ENCODE measurements around the gene TRDN.

TRDN gene

DNA sequence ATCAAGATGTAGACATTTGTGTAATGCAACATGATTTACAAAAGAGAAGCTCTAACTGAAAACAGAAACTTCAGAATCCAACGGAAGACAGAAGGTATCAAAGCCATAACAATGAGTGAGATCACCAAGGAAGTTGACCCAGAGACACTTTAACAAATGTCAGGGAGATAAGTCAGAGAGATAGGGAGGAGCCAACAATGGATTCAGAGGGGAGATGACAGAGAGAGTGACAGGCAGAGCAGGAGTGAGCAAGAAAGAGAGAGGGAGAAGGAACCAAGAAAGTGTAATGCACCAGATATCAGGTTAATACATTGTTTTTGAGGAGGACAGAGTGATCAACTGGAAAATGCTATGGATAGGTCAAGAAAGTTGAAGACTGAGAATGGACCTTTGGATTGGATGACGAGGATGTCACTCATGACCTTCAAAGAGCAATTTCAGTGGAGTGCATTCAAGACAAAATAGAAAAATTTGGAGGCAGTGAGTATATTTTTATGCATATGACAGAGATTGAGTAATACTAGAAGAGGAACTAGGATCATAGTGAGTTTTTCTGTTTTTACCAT, 86.6 kb downstream of the TRDN start:
- TF ChIP-seq, protein P1, sequence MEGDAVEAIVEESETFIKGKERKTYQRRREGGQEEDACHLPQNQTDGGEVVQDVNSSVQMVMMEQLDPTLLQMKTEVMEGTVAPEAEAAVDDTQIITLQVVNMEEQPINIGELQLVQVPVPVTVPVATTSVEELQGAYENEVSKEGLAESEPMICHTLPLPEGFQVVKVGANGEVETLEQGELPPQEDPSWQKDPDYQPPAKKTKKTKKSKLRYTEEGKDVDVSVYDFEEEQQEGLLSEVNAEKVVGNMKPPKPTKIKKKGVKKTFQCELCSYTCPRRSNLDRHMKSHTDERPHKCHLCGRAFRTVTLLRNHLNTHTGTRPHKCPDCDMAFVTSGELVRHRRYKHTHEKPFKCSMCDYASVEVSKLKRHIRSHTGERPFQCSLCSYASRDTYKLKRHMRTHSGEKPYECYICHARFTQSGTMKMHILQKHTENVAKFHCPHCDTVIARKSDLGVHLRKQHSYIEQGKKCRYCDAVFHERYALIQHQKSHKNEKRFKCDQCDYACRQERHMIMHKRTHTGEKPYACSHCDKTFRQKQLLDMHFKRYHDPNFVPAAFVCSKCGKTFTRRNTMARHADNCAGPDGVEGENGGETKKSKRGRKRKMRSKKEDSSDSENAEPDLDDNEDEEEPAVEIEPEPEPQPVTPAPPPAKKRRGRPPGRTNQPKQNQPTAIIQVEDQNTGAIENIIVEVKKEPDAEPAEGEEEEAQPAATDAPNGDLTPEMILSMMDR (conservative IDR thresholded peaks at IDR 0.05; ENCODE audit: low read length), result no peak
- TF ChIP-seq EZH2phosphoT487 (IDR thresholded peaks at IDR 0.05; ENCODE audit: borderline replicate concordance), result no peak
- no peaks in the 10 kb centered on the region for H3K9me2 ChIP-seq (replicated peaks; ENCODE audit: low read depth, low read length)
- H3K79me2 ChIP-seq (ENCODE audit: insufficient read depth, low read length), result no peaks in the 10 kb centered on the region
- no peak overlapping the region for H3K9ac ChIP-seq (ENCODE audit: low read depth, low read length, poor library complexity, severe bottlenecking)
- H3K9me3 ChIP-seq (ENCODE audit: insufficient read depth, low read depth, low read length), result peaks cover 2% of the 10 kb centered on the region; the same call in 1 of the 2 replicates
- no peaks in the 10 kb centered on the region for H3K4me1 ChIP-seq (ENCODE audit: insufficient read depth, low read length, poor library complexity, severe bottlenecking)
- no peak overlapping the region for H3K4me2 ChIP-seq (ENCODE audit: low read depth, low read length, poor library complexity, severe bottlenecking)
- H3K36me3 ChIP-seq (ENCODE audit: insufficient read depth, low read length), result no peaks in the 10 kb centered on the region
- no peak overlapping the region for H2AFZ ChIP-seq (ENCODE audit: low read length)
- H3F3A ChIP-seq (ENCODE audit: low read depth), result no peaks in the 10 kb centered on the region
- no peak overlapping the region for H3K4me3 ChIP-seq (ENCODE audit: low read length, poor library complexity, severe bottlenecking)
- no peaks in the 10 kb centered on the region for H3K27me3 ChIP-seq (ENCODE audit: insufficient read depth, low read length, poor library complexity, severe bottlenecking)
- no peaks in the 10 kb centered on the region for H4K20me1 ChIP-seq (ENCODE audit: insufficient read depth, low read length, poor library complexity, severe bottlenecking)

DNA sequence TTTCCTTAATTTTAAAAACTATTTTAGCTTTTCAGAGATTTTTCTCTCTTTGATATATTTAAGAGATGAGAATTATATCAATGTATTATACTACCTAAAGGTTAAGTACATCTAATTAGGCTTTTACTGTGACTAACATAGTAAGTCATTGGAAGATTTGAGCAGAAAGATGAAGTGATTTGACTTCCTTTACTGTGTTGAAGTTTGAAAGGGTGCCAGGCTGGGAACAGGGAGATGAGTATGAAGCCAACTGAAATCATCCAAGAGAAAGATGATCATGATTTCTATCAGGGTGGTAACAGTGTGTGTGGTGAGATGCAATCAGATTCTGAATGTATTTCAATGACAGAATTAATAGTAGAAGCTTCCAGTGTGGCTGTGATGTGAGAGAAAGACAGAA, 87.3 kb downstream of the TRDN start:
- no peaks in the 10 kb centered on the region for H3K4me1 ChIP-seq (ENCODE audit: insufficient read depth, low read length, poor library complexity, severe bottlenecking)
- H3F3A ChIP-seq (ENCODE audit: low read depth), result no peaks in the 10 kb centered on the region
- H3K4me2 ChIP-seq (ENCODE audit: low read depth, low read length, poor library complexity, severe bottlenecking), result no peak overlapping the region
- H4K20me1 ChIP-seq (ENCODE audit: insufficient read depth, low read length, poor library complexity, severe bottlenecking), result no peaks in the 10 kb centered on the region
- TF ChIP-seq, protein P1 (conservative IDR thresholded peaks at IDR 0.05; ENCODE audit: low read length), result no peak
- no peak for TF ChIP-seq EZH2phosphoT487 (IDR thresholded peaks at IDR 0.05; ENCODE audit: borderline replicate concordance)
- peaks cover 2% of the 10 kb centered on the region; the same call in 1 of the 2 replicates for H3K9me3 ChIP-seq (ENCODE audit: insufficient read depth, low read depth, low read length)
- H2AFZ ChIP-seq (ENCODE audit: low read length), result no peak overlapping the region
- H3K9ac ChIP-seq (ENCODE audit: low read depth, low read length, poor library complexity, severe bottlenecking), result no peak overlapping the region
- H3K4me3 ChIP-seq (ENCODE audit: low read length, poor library complexity, severe bottlenecking), result no peak overlapping the region
- no peaks in the 10 kb centered on the region for H3K9me2 ChIP-seq (replicated peaks; ENCODE audit: low read depth, low read length)
- H3K27me3 ChIP-seq (ENCODE audit: insufficient read depth, low read length, poor library complexity, severe bottlenecking), result no peaks in the 10 kb centered on the region
- no peaks in the 10 kb centered on the region for H3K36me3 ChIP-seq (ENCODE audit: insufficient read depth, low read length)
- no peaks in the 10 kb centered on the region for H3K79me2 ChIP-seq (ENCODE audit: insufficient read depth, low read length)

DNA sequence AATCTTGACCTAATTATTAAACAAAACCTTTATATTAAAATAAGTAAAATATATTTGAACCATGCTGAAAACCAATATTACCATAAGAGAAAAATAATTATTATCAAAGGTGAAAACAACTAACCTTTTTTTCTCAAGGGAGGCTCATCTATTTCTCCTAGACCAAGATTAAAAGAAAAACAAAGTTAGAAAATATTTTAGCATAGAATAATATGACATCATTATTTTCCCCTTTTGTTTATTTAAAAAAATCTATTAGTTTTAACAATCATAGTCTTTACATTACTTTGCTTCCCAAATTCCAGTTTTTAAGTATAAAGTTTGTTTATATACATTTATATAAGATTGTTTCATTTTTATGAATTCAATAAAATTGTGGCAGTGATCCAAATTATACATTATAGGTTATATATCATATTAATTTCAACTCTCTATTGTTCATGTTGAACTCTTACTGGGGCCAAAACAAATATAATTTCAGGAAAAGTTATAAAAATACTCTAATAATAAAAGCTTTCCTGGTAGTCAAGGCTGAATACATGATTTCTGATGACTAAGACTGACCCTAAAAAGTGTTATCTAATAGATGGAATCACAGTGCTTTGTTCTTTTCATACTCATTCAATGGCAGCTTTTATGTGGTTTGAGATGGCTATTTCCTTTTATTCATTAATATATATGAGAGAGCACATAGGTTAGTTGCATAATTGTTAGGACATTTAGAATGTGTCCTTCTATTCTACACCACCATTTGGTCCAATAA, 89.4 kb downstream of the TRDN start:
- no peak for TF ChIP-seq EZH2phosphoT487 (IDR thresholded peaks at IDR 0.05; ENCODE audit: borderline replicate concordance)
- TF ChIP-seq, protein P1 (conservative IDR thresholded peaks at IDR 0.05; ENCODE audit: low read length), result no peak
- H3K9me2 ChIP-seq (replicated peaks; ENCODE audit: low read depth, low read length), result no peaks in the 10 kb centered on the region

More for the DNA sequence above, 89.4 kb downstream of the TRDN start:
- no peaks in the 10 kb centered on the region for H3K79me2 ChIP-seq (ENCODE audit: insufficient read depth, low read length)
- H3K4me1 ChIP-seq (ENCODE audit: insufficient read depth, low read length, poor library complexity, severe bottlenecking), result no peaks in the 10 kb centered on the region
- H3K27me3 ChIP-seq (ENCODE audit: insufficient read depth, low read length, poor library complexity, severe bottlenecking), result no peaks in the 10 kb centered on the region
- no peaks in the 10 kb centered on the region for H3K36me3 ChIP-seq (ENCODE audit: insufficient read depth, low read length)
- no peaks in the 10 kb centered on the region for H3K9me3 ChIP-seq (ENCODE audit: insufficient read depth, low read depth, low read length)
- H4K20me1 ChIP-seq (ENCODE audit: insufficient read depth, low read length, poor library complexity, severe bottlenecking), result no peaks in the 10 kb centered on the region
- no peak overlapping the region for H3K4me3 ChIP-seq (ENCODE audit: low read length, poor library complexity, severe bottlenecking)
- no peak overlapping the region for H3K9ac ChIP-seq (ENCODE audit: low read depth, low read length, poor library complexity, severe bottlenecking)
- H3F3A ChIP-seq (ENCODE audit: low read depth), result no peaks in the 10 kb centered on the region
- no peak overlapping the region for H2AFZ ChIP-seq (ENCODE audit: low read length)
- H3K4me2 ChIP-seq (ENCODE audit: low read depth, low read length, poor library complexity, severe bottlenecking), result no peak overlapping the region
